MCF 10A (cell line): ENCODE measurements around the gene GSK3B. TPM values are rescaled to one million over a fixed set of nuclear protein-coding genes. Genes with fewer than 3 reads are reported as not detected.
"Not testable (repeated sequence)": the region's sequence is repeated elsewhere in the genome, so short reads cannot be mapped to it uniquely, and the experiment has no call there.

ENCODE experiments used
- BruUV-seq: library from RNA; stranded (reverse); fragments of 400-500 nt; replicated peaks from 2 replicates; lab custom pipeline; 2021; lab: Mats Ljungman, UMichigan
- CTCF ChIA-PET: fragments of 300-600 bp; sonication (Branson Sonifier 250); formaldehyde crosslinking; extraction: SDS; loops from one replicate; lab custom pipeline; 2021; ENCODE audit warnings: antibody characterized with exemption, inconsistent platforms; lab: Yijun Ruan, JAX
- POLR2A ChIA-PET: fragments of 300-600, 350-650 bp; sonication (Branson Sonifier 250); formaldehyde crosslinking; extraction: SDS; loops from one replicate; lab custom pipeline; 2020; ENCODE audit warnings: antibody characterized with exemption, inconsistent platforms; lab: Yijun Ruan, JAX
- DNase-seq: peaks from one replicate; pipeline ENCODE4 v3.0.0-alpha.2; 2018; ENCODE audit not compliant: unreplicated experiment
- H3K27ac Mint-ChIP-seq: one replicate; pipeline ENCODE4 v1.8.0; 2022; ENCODE audit warnings: mild to moderate bottlenecking, low read depth, mixed read lengths; ENCODE audit not compliant: unreplicated experiment
- H3K27me3 Mint-ChIP-seq: one replicate; pipeline ENCODE4 v1.8.0; 2022; ENCODE audit warnings: mixed read lengths; ENCODE audit not compliant: insufficient read depth, unreplicated experiment
- H3K36me3 Mint-ChIP-seq: one replicate; pipeline ENCODE4 v1.8.0; 2022; ENCODE audit warnings: mild to moderate bottlenecking, moderate library complexity, mixed read lengths; ENCODE audit not compliant: insufficient read depth, unreplicated experiment
- H3K4me1 Mint-ChIP-seq: one replicate; pipeline ENCODE4 v1.8.0; 2022; ENCODE audit warnings: mixed read lengths; ENCODE audit not compliant: insufficient read depth, unreplicated experiment
- H3K4me3 Mint-ChIP-seq: one replicate; pipeline ENCODE4 v1.8.0; 2022; ENCODE audit warnings: mild to moderate bottlenecking, moderate library complexity, mixed read lengths; ENCODE audit not compliant: unreplicated experiment
- H3K9me3 Mint-ChIP-seq: one replicate; pipeline ENCODE4 v1.8.0; 2022; ENCODE audit warnings: mixed read lengths; ENCODE audit not compliant: unreplicated experiment
- CTCF ChIP-seq: fragments of 200-600 bp; IDR thresholded peaks from one replicate; pipeline ENCODE4 v1.8.0; 2022; ENCODE audit warnings: antibody characterized with exemption, mild to moderate bottlenecking; ENCODE audit not compliant: unreplicated experiment
- intact Hi-C: fragments of 100-400 bp; cut with micrococcal nuclease; formaldehyde crosslinking; loops from 2 replicates; pipeline ENCODE4 v1.14.1; 2022
- total RNA-seq: library from RNA; stranded (reverse); gene quantifications from 2 replicates; pipeline ENCODE4 v1.2.3, GENCODE V29; 2022

Gene GSK3B
- total RNA-seq, 1 experiment from 2014 or later, result 71.5 TPM

GRCh38 chr3:120013481-120013880 lies 80.8 kb downstream of the GSK3B start:
- TF ChIP-seq CTCF, result no peak
- Mint-ChIP-seq H3K36me3 (peaks cover 19% of the 10 kb centered on the region), H3K9me3 (no peaks in the 10 kb centered on the region), H3K27ac (no peak overlapping the region), H3K4me3 (no peak overlapping the region), H3K4me1 (peaks cover 15% of the 10 kb centered on the region), H3K27me3 (no peaks in the 10 kb centered on the region)
- POLR2A ChIA-PET, result no interaction called here
- CTCF ChIA-PET, result interaction anchor here (0.8 kb wide), 1 partner anchor 20 kb away, joined by 3 read pairs; no protein-coding TSS in a partner anchor
- no peak for DNase-seq
- no TSS peak for BruUV-seq
- intact Hi-C loops, result no loop called here

- CTCF ChIA-PET, result interaction anchor here (1.1 kb wide), 1 partner anchor 18 kb away, joined by 3 read pairs; no protein-coding TSS in a partner anchor
- intact Hi-C loops, H3K27me3 Mint-ChIP-seq, H3K4me3 Mint-ChIP-seq, POLR2A ChIA-PET, DNase-seq, H3K4me1 Mint-ChIP-seq, H3K36me3 Mint-ChIP-seq, BruUV-seq, H3K27ac Mint-ChIP-seq: not testable (repeated sequence)
- H3K9me3 Mint-ChIP-seq, result peaks cover 15% of the 10 kb centered on the region
Observed at GRCh38 chr3:120005741-120006140, 88.5 kb downstream of the GSK3B start.

GRCh38 chr3:120004008-120004498 lies 90.2 kb downstream of the GSK3B start:
- H3K27me3 Mint-ChIP-seq, DNase-seq, H3K4me3 Mint-ChIP-seq, H3K27ac Mint-ChIP-seq, intact Hi-C loops, CTCF ChIA-PET, BruUV-seq: not testable (repeated sequence)
- Mint-ChIP-seq H3K9me3 (peaks cover 26% of the 10 kb centered on the region), H3K4me1 (peaks cover 11% of the 10 kb centered on the region), H3K36me3 (peaks cover 23% of the 10 kb centered on the region)
- POLR2A ChIA-PET, result interaction anchor here (1.2 kb wide), 1 partner anchor 11 kb away, joined by 3 read pairs; no protein-coding TSS in a partner anchor

- intact Hi-C loops, result no loop called here
- no peak for DNase-seq
- H3K9me3 Mint-ChIP-seq, result peaks cover 12% of the 10 kb centered on the region
- no peaks in the 10 kb centered on the region for H3K27me3 Mint-ChIP-seq
- TF ChIP-seq CTCF, result no peak
- H3K4me3 Mint-ChIP-seq, result no peak overlapping the region
- peaks cover 45% of the 10 kb centered on the region for H3K36me3 Mint-ChIP-seq
- ChIA-PET CTCF (no interaction called here), POLR2A (interaction anchor here (0.7 kb wide), 1 partner anchor 104 kb away, joined by 3 read pairs; no protein-coding TSS in a partner anchor)
- no peak overlapping the region for H3K27ac Mint-ChIP-seq
- peaks cover 22% of the 10 kb centered on the region for H3K4me1 Mint-ChIP-seq
- no TSS peak for BruUV-seq
Observed at GRCh38 chr3:119998166-119998565, 96.1 kb downstream of the GSK3B start.

- H3K27me3 Mint-ChIP-seq, result no peaks in the 10 kb centered on the region
- peaks cover 10% of the 10 kb centered on the region for H3K36me3 Mint-ChIP-seq
- ChIA-PET CTCF (no interaction called here), POLR2A (interaction anchor here (1.1 kb wide), 1 partner anchor 13 kb away, joined by 3 read pairs; no protein-coding TSS in a partner anchor)
- H3K27ac Mint-ChIP-seq, result peak overlapping the region; percentile 23
- peaks cover 34% of the 10 kb centered on the region for H3K4me1 Mint-ChIP-seq
- no peaks in the 10 kb centered on the region for H3K9me3 Mint-ChIP-seq
- intact Hi-C loops, result no loop called here
- BruUV-seq, result no TSS peak
- no peak for TF ChIP-seq CTCF
- DNase-seq, result peak; percentile 56
- H3K4me3 Mint-ChIP-seq, result no peak overlapping the region
Observed at GRCh38 chr3:119990888-119991287, 103.4 kb downstream of the GSK3B start.
